ENCODE results near the gene SIGLEC15. TPM values are rescaled to one million over a fixed set of nuclear protein-coding genes. Genes with fewer than 3 reads are reported as not detected.

The SIGLEC15 gene
- total RNA-seq, 2 experiments from 2014 or later: not detected

DNA sequence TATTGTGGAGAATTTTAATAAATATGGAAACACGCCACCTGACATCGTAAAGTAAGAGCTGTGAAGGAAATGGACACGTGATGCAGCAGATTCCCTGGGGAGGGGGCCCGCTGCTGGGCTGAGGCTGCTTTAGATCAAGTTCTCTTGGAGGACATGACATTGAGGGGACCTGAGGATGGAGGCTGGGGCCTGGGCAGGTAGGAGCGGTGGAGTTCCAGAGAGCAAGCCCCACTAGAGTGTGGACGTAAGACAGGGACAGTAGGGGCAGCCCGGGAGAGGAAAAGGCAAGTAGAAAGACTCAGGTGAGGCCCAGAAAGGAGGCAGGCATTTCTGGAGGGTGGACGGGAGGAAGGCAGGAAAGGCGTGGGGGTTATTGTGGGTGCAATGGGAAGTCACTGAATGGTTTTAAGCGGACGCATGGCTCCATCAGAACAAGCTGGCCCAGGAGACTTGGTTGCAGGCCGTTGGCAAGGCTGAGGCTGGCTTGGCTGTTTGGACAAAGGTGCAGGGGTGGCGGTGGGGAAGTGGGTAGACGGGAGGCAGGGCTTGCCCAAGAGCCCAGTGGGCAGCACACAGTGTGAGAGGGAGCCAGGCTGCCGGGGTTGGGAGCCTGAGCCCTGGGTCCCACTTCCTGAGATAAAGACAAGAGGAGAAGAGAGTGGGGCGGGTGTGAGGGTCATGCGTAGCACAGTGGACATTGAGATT lies 15.7 kb downstream of the SIGLEC15 start:
- TF ChIP-seq EZH2phosphoT487 (IDR thresholded peaks at IDR 0.05; ENCODE audit: borderline replicate concordance, low read depth, low read length) (no peak), CTCF (conservative IDR thresholded peaks at IDR 0.05; ENCODE audit: low read length) (no peak)
- intact Hi-C loops (cut with micrococcal nuclease; ENCODE audit: unreplicated experiment): no loop called here
- H3K9me3 ChIP-seq (ENCODE audit: low read length): no peaks in the 10 kb centered on the region
- no peak overlapping the region for H3K27ac ChIP-seq (ENCODE audit: low read depth, low read length, poor library complexity, severe bottlenecking)
- ChIA-PET CTCF (ENCODE audit: unreplicated experiment) (no interaction called here), POLR2A (no interaction called here)
- no peaks in the 10 kb centered on the region for H4K20me1 ChIP-seq (ENCODE audit: insufficient read depth, low read length)
- no TSS peak for BruUV-seq (replicated peaks)
- no peaks in the 10 kb centered on the region for H3K79me2 ChIP-seq (ENCODE audit: insufficient read depth, low read depth, low read length)
- no peak overlapping the region for H2AFZ ChIP-seq (ENCODE audit: low read length)
- H3K9me2 ChIP-seq (ENCODE audit: insufficient read depth, low read length): no peaks in the 10 kb centered on the region
- H3K36me3 ChIP-seq (ENCODE audit: insufficient read depth, low read length): no peaks in the 10 kb centered on the region
- no peak overlapping the region for H3K4me3 ChIP-seq (ENCODE audit: low read depth, low read length, poor library complexity, severe bottlenecking)
- no peak overlapping the region for H3K4me2 ChIP-seq (ENCODE audit: low read length)
- no peaks in the 10 kb centered on the region for H3K4me1 ChIP-seq (ENCODE audit: insufficient read depth, low read length, poor library complexity, severe bottlenecking)
- no peak for DNase-seq (ENCODE audit: low spot score)

DNA sequence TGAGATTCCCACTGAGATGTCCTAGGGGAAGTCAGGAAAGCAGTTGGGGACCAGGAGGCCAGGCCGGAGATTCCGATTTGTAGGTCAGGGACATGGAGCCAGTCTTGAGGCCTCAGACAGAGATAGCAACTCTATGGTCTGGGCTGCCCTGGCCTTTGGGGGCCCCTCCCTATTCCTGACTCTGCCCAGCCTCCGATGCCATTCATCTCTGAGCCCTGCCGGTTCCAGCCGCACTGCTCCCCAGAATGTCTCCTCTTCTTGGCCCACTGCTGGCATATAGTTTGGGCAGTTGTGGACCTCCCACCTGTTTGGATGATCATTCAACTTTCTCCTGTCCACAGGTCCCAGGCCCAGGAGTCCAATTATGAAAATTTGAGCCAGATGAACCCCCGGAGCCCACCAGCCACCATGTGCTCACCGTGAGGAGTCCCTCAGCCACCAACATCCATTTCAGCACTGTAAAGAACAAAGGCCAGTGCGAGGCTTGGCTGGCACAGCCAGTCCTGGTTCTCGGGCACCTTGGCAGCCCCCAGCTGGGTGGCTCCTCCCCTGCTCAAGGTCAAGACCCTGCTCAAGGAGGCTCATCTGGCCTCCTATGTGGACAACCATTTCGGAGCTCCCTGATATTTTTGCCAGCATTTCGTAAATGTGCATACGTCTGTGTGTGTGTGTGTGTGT lies 16.4 kb downstream of the SIGLEC15 start:
- ChIA-PET POLR2A (no interaction called here), CTCF (ENCODE audit: unreplicated experiment) (no interaction called here)
- no peak for TF ChIP-seq EZH2phosphoT487 (IDR thresholded peaks at IDR 0.05; ENCODE audit: borderline replicate concordance, low read depth, low read length)
- no peak for TF ChIP-seq CTCF (conservative IDR thresholded peaks at IDR 0.05; ENCODE audit: low read length)
- Histone ChIP-seq H3K9me2 (ENCODE audit: insufficient read depth, low read length) (no peaks in the 10 kb centered on the region), H3K4me2 (ENCODE audit: low read length) (no peak overlapping the region), H3K27ac (ENCODE audit: low read depth, low read length, poor library complexity, severe bottlenecking) (no peak overlapping the region), H2AFZ (ENCODE audit: low read length) (no peak overlapping the region), H3K9me3 (ENCODE audit: low read length) (no peaks in the 10 kb centered on the region), H3K4me1 (ENCODE audit: insufficient read depth, low read length, poor library complexity, severe bottlenecking) (no peaks in the 10 kb centered on the region), H4K20me1 (ENCODE audit: insufficient read depth, low read length) (no peaks in the 10 kb centered on the region), H3K79me2 (ENCODE audit: insufficient read depth, low read depth, low read length) (no peaks in the 10 kb centered on the region), H3K4me3 (ENCODE audit: low read depth, low read length, poor library complexity, severe bottlenecking) (no peak overlapping the region), H3K36me3 (ENCODE audit: insufficient read depth, low read length) (no peaks in the 10 kb centered on the region)
- no TSS peak for BruUV-seq (replicated peaks)
- intact Hi-C loops (cut with micrococcal nuclease; ENCODE audit: unreplicated experiment): no loop called here
- no peak for DNase-seq (ENCODE audit: low spot score)

GRCh38 chr18:45843019-45843418 lies 17.5 kb downstream of the SIGLEC15 start:
- Histone ChIP-seq H3K9me3 (ENCODE audit: low read length) (no peaks in the 10 kb centered on the region), H4K20me1 (ENCODE audit: insufficient read depth, low read length) (no peaks in the 10 kb centered on the region), H2AFZ (ENCODE audit: low read length) (no peak overlapping the region), H3K79me2 (ENCODE audit: insufficient read depth, low read depth, low read length) (no peaks in the 10 kb centered on the region), H3K9me2 (ENCODE audit: insufficient read depth, low read length) (no peaks in the 10 kb centered on the region), H3K4me1 (ENCODE audit: insufficient read depth, low read length, poor library complexity, severe bottlenecking) (no peaks in the 10 kb centered on the region), H3K4me2 (ENCODE audit: low read length) (no peak overlapping the region), H3K36me3 (ENCODE audit: insufficient read depth, low read length) (no peaks in the 10 kb centered on the region), H3K4me3 (ENCODE audit: low read depth, low read length, poor library complexity, severe bottlenecking) (no peak overlapping the region), H3K27ac (ENCODE audit: low read depth, low read length, poor library complexity, severe bottlenecking) (no peak overlapping the region)
- DNase-seq (ENCODE audit: low spot score): no peak
- no TSS peak for BruUV-seq (replicated peaks)
- POLR2A ChIA-PET: no interaction called here
- CTCF ChIA-PET (ENCODE audit: unreplicated experiment): no interaction called here
- intact Hi-C loops (cut with micrococcal nuclease; ENCODE audit: unreplicated experiment): no loop called here
- TF ChIP-seq CTCF (conservative IDR thresholded peaks at IDR 0.05; ENCODE audit: low read length) (no peak), EZH2phosphoT487 (IDR thresholded peaks at IDR 0.05; ENCODE audit: borderline replicate concordance, low read depth, low read length) (no peak)
